Endometrial microvascular endothelial cells (primary cell): ENCODE measurements around the gene AUTS2. TPM values are rescaled to one million over a fixed set of nuclear protein-coding genes. Genes with fewer than 3 reads are reported as not detected.

Experiments
- in situ Hi-C: cut with HindIII; loops from 2 replicates; pipeline ENCODE4 v1.10.0; 2017; ENCODE audit warnings: low sequenced_read_pairs, low pct_unique_long_range_greater_than_20kb; ENCODE audit errors: inconsistent ontology term
- total RNA-seq: library from RNA; depleted of rRNA; stranded (reverse); fragments of >200 nt; gene quantifications from one replicate; pipeline ENCODE4 v1.2.3, GENCODE V29; 2015; ENCODE audit errors: inconsistent ontology term

Gene AUTS2
- total RNA-seq, 1 donor from 2014 or later = 0.09 TPM

DNA sequence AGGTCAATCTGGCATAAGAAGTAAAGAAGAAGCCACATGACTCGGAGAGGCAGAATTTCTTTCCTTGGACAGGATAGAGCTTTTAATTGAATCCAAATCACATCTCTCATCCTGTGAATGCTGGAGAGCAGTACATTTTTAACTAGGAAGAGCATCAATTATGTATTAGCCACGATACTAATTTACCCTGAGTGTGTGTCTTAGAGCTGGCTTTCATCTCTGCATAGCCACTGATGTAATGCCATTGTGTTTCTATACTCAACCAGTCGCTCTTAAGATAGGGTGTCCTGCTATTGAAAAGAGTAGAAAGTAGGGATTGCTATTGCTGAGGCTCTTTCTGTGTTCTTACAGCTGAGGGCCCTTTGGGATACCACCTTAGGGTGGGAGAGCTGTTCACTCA is 280.3 kb downstream of the AUTS2 start:
- in situ Hi-C loops = no loop called here

DNA sequence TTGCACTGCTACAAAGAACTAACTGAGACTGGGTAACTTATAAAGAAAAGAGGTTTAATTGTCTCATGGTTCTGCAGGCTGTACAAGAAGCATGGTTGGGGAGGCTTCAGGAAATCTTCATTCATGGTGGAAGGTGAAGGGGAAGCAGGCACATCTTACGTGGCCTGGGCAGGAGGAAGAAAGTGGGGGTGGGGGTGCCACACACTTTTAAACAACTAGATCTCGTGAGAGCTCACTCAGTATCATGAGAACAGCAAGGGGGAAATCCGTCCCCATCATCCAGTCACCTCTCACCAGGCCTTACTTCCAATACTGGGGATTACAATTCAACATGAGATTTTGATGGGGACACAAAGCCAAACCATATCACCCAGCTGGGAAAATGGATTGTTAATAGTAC is 281.7 kb downstream of the AUTS2 start:
- in situ Hi-C loops = no loop called here

DNA sequence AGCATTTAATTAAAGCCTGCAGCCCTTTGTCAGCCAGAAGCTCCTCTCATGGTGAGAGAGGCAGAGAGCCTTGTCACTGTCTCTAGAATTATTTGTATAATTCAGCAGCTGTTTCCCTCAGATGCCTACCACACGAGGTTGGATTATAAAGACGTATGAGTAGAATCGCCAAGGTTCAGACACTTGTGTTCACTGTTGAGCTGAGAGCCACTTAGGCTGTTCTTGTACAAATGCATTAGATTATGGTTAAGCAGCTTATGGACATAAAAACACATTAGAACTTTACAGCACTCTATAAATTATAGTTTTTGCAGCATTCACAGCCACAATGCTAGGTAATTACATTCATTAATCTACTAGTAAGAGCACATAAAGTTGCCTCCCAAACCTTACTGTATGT is 282.6 kb downstream of the AUTS2 start:
- in situ Hi-C loops = no loop called here

DNA sequence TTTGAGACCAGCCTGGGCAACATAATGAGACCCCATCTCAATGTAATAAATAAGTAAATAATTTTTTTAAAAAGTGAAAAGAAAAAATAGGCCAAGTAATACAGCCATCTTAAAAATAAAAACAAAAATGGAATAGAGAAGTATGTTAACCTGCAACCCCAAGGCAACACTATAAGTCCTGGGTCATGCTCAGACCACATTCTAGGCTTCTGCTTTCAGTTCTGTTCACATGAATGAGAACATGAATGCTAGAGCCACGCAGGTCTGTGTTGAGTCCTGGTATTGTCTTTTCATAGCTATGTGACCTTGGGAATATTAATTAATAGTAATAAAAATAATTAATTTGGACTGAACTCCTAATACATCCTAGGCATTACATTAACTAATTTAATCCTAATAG is 284.0 kb downstream of the AUTS2 start:
- in situ Hi-C loops = no loop called here

DNA sequence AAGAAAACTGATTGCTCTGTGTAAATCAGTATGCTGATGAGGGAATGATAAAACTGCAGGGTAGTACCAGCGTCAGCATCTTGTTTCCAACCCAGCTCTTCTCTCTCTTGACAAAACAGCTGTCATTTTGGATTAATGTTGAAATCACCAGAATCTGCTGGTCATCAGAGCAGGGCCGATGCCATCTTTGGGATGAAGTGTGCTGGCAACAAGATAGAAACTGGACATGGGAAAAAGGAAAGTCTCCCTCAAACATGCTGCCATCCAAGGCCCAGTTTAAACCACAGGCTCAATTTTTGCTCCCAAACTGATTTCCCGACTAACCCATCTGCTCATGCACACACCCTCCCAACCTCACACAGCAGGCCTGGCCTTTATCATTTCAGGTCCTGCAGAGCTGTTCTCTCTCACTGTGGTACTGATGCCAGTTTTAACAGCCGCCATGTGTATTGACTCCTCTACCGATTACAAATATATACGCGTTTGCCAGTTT is 285.2 kb downstream of the AUTS2 start:
- in situ Hi-C loops = no loop called here

DNA sequence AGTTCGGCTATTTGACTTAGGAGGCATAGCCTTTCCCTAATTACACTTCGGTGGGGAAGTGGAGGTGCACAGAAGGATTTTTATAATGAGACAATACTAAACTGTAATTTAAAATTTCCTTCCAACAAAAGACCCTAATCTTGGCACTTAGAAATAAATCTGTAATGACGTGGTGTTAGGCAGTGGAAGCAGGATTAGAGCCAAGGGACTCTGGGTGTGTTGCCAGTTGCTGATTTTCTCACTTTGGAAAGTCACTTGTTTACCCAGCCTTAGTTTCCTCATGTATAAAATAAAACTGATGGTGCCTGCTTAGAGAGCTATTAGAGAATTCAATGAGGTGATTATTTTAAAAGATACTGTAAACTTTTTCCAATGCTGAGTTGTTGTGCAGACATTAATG is 287.2 kb downstream of the AUTS2 start:
- in situ Hi-C loops = no loop called here

DNA sequence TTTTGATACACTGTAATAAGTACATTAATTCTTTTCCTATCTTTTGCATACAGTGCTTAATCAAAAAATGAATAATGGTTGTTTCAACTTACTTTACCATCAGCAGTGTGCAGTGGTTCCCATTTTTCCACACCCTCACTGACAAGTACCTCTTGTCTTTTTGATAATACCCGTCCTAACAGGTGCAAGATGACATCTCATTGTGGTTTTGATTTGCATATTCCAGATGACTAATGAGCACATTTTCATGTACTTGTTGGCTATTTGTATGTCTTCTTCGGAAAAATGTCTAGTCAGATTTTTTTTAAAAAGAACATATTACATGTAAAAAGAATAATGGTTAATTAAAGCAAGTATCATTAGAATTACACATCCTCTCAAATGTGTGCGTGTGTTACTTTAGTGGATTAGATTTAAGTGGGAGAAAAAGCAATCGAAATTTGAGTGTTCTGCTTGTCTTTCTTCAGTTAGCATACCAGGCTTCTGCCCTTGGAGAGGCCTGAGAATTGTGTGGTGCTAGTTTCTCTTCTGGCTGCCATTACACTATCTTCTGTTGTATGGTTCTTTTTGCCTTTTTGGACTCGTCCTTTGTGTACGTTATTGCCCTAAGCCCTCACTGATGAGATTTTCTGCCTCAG is 291.2 kb downstream of the AUTS2 start:
- in situ Hi-C loops = no loop called here

DNA sequence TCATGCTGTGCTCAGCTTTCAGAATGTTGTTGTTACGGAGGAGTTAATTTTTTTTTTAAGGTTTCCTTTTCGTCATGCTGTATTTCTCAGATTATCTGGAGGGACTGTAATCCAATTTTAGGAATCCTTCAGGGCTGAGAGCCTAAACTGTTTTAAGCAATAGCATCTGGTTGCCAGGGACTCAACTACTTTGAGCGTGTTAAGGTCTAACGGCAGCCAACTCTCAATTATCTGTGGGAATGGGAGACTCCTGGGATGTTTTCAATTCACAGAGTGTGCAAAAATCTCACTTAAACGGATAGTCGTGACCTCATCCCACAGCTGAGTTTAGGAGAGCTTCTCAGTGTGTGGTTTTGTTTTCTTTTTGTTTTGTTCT is 291.7 kb downstream of the AUTS2 start:
- in situ Hi-C loops = no loop called here

DNA sequence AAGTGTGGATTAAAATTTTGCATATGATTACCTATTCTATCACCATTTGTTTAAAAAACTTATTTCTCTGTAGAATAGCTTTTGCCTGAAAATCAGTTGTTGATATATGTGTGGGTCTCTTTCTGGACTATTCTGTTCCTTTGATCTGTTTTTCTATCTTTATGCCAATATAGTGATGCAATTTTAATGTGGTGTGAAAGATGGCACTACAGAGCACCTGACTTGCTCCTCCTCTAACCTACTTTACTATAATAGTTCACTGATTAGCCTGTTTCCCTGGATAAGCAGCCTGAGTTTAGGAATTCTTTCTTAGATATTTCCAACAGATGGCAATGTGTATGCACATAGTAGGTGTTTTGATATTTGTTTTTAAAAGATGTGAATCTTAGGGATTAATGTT is 294.5 kb downstream of the AUTS2 start:
- in situ Hi-C loops = no loop called here

DNA sequence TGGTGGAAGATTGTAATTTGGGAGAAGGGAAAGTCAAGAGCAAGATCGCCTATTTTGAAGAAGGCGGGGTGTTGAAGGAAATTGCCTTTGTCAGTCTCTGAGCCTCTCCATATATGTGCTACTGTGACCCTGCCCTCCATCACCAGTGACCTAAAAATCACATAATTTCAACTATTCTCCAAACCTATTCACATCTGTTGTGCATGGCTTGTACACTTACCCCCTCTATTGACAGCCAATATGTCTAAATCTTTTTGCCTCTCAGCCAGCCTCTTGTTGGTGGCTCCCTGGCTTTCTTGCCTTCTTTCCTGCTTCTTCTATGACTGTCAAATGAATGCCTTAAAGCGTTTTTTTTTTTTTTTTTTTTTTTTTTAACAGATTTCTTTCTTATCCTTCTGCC is 295.6 kb downstream of the AUTS2 start:
- in situ Hi-C loops = no loop called here

DNA sequence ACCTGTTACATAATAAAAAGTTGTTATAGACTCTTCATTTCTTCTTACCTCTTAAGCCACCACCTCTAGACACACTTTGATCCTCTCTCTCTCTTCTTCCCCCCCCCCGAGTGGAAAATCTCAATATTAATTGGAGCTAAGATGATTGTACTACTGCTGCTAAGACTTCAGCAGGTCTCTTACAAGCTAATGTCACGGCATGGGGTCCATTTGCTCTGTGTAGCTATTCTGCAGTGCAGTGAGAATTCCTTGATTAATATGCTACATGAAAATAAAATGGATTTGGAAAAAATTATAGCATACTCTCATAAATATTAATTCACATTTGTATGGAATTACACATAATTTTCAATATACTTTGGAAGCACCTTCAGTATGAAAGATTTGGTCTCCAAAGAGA is 297.2 kb downstream of the AUTS2 start:
- in situ Hi-C loops = no loop called here

DNA sequence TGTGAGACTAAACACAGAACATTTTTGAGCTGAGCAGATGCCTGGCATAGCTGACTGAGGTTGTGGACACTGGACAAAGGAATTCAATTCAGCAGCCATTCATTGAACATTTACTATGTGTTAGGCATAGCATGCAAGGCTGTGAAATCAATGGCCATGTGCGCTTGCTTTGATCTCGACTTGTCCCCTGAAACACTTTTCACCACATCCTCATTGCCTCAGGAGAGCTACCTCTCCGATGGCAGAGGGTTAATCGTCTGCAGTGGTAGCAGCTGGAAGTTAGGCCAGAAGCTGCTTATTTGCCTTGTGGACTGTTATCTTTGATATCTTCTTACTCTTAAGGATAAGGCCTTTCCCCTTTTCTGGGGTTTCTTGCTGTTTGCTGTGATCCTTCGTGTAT is 297.8 kb downstream of the AUTS2 start:
- in situ Hi-C loops = no loop called here

DNA sequence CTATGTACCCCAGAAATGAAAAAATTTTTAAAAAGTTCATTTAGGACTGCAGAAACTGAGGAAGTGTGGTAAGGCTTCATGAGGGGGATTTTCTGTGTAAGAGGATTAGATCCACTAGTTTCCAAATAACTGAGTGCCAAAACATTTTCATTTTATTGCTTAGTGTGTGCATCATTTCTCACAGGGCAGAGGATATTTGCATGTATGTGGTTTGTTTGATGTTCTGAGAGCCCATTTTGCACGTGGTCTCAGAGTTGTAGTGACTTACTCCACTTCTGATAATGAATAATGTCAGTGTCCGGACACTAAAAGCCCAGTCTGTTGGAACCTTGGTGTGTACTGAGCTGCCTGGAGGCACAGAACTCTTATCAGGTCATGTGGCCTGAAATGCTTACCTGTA is 299.9 kb downstream of the AUTS2 start:
- in situ Hi-C loops = no loop called here

DNA sequence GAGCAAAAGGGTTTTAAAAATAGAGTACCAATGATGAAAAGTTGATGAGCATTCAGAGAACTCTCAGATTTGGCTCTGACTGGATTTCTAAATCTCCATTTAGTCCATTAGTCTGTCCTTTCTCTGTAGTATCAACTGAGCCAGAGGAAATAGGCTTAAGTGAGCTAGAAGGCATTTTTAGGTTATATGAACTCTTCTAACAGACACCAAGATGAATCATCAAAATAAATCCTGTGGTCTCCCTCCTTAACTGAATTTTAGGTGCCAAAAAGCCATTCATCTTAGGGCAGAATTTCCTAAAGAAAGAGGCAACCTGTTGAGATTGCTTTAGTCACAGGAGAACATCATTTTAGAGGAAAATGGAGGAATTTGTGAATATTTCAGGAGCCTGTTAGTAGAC is 305.1 kb downstream of the AUTS2 start:
- in situ Hi-C loops = no loop called here

DNA sequence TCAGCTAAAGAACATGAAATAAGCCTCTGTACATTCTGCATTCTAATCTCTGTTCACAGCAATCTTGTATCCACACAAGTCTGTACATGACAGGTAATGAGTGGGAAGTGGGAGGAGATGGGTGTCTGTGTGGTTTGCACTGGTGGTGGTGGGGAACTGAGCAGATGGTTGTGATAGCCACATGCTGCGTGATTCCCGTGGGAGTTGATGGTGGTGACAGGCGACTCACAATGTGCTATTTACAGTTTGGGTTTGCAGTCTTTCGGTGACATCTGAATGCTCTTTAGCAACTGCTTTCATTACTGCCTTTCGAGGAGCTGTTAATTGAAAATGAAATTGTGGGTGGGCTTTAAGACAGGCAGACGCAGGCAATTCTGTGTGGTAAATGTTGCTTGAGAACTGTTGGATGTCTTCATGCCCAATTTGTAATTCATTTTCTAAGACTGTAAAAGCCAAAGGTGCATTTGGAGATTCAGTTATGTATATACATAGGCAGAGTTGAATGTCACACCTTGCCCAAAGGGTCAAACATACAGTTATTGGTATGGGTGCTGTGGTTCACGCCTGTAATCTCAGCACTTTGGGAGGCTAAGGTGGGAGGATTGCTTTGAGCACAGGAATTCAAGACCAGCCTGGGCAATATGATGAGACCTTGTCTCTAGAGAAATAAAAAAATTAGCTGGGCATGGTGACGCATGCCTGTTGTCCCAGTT is 308.2 kb downstream of the AUTS2 start:
- in situ Hi-C loops = no loop called here

DNA sequence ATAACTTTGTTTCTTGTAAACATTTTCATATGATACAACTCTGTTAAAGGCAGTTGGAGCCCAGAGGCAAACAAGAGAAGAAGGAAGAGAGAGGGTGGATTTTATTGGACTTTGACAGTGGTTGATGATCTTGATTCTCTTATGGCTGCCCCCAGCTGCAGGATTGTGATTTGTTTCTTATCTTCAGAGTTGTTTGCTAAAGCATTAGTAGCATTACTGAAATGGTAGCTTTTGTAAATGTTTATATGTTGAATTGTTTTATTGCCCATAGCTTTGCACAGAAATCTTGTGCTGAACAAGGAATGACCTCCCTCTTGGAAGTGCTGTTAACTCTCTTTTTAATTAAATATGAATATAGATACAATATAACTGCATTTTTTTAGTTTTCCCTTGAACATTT is 309.4 kb downstream of the AUTS2 start:
- in situ Hi-C loops = no loop called here

DNA sequence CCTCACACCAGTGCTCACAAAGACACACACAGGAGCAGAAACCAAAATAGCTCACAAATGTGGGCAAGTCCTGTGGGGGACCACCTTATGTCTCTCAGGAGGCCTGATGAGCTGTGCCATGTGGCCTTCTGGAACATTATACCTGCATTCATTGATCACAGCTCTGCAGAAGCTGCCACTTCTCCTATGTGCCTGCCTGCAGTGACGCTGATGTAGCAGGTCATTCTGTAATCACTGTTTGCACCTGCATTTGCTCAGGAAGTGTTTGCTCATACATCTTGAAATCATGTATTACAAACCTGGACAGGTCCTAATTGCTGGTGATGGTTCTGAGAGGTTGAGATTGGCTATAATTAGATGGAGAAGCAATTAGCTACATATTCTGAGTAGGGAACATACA is 310.2 kb downstream of the AUTS2 start:
- in situ Hi-C loops = no loop called here

DNA sequence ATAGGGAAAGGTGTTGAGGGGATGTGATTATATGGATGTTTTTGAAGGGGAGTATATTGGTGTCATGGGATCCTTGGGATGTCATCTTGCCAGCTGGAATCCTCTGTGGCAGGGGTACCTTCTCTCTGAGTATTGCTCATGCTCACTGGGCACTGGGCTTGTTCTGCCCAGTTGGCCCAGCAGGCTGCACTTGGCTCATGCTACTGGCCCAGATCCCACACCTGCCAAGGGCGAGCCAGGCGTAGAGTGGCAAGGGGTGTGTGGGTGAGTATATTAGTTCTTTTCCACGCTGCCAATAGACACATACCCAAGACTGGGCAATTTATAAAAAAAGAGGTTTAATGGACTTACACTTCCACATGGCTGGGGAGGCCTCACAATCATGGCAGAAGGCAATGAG is 311.9 kb downstream of the AUTS2 start:
- in situ Hi-C loops = no loop called here

DNA sequence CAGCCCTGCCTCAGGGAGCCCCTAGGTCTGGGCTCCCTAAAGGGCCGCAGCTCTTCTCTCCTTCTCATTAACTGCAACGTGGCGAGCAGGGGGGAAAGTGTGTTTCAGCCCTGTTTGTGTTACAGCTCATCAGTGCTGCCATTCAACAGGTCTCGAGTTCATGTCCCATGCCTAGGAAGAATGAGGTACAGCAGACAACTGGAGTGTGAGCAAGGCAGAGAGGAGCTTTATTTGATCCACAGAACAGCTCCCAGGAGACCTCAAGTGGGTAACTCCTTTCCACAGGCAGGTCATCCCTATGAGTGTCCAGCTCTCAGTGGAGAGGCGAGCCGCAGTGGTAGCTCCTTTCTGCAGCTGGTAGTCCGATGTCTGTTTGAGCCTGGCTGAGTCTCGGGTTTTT is 313.1 kb downstream of the AUTS2 start:
- in situ Hi-C loops = no loop called here

DNA sequence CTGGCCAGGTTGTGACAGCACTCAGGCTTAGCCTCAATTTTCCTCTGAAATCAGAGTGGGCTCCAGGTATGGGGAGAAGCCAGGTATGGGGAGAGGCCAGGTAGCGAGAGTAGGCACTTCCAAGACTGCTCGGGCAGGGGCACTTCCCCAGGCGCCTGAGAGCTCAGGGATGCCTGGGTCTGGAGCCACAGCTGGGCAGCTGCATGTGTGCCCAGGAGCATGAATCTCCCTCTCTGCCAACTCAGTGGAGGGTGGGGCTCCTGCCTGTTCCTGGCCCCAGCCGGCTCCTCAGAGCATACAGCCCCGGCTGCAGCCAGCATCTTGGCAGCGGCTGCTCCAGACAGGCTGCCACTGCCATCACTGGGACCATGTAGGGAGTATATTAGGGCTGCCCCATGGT is 313.9 kb downstream of the AUTS2 start:
- in situ Hi-C loops = no loop called here

DNA sequence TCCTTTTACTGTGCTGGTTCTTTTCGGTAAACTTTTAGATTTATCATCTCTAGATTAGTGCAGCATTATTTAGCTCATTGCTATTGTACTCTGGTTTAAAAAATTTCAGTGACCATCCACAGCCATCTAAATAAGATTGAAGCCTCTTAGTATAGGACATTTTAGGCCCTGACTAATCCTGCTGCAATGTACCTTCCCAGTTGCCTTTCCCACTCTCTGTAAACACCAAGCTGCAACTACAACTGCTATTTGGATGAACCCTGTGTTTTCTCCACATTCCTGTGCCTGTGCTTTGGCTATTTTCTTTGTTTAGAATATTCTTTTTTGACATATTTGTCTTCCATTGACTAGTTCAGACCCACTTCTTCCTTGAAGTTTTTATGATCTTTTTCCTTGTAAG is 314.6 kb downstream of the AUTS2 start:
- in situ Hi-C loops = no loop called here
